VCaP (cell line): ENCODE measurements around the gene SERPINI1.

Source experiments
- H3K27ac ChIP-seq: fragments of 450-650 bp; 2 replicates; pipeline ENCODE4 v1.5.1; 2017
- TF ChIP-seq, protein P1 (sequence below): fragments of 450-650 bp; conservative IDR thresholded peaks from 2 replicates; pipeline ENCODE4 v1.5.1; 2017; ENCODE audit warnings: mild to moderate bottlenecking, moderate library complexity

The SERPINI1 gene

GRCh38 chr3:167728176-167728575 is 7.3 kb upstream of the SERPINI1 start:
- no peak overlapping the region for H3K27ac ChIP-seq
- TF ChIP-seq, protein P1, sequence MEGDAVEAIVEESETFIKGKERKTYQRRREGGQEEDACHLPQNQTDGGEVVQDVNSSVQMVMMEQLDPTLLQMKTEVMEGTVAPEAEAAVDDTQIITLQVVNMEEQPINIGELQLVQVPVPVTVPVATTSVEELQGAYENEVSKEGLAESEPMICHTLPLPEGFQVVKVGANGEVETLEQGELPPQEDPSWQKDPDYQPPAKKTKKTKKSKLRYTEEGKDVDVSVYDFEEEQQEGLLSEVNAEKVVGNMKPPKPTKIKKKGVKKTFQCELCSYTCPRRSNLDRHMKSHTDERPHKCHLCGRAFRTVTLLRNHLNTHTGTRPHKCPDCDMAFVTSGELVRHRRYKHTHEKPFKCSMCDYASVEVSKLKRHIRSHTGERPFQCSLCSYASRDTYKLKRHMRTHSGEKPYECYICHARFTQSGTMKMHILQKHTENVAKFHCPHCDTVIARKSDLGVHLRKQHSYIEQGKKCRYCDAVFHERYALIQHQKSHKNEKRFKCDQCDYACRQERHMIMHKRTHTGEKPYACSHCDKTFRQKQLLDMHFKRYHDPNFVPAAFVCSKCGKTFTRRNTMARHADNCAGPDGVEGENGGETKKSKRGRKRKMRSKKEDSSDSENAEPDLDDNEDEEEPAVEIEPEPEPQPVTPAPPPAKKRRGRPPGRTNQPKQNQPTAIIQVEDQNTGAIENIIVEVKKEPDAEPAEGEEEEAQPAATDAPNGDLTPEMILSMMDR: no peak

- H3K27ac ChIP-seq: no peak overlapping the region
- TF ChIP-seq, protein P1: no peak
Measured at GRCh38 chr3:167728632-167729323, 6.7 kb upstream of the SERPINI1 start.

GRCh38 chr3:167729591-167729990 is 5.9 kb upstream of the SERPINI1 start:
- H3K27ac ChIP-seq: no peak overlapping the region
- TF ChIP-seq, protein P1: no peak

DNA sequence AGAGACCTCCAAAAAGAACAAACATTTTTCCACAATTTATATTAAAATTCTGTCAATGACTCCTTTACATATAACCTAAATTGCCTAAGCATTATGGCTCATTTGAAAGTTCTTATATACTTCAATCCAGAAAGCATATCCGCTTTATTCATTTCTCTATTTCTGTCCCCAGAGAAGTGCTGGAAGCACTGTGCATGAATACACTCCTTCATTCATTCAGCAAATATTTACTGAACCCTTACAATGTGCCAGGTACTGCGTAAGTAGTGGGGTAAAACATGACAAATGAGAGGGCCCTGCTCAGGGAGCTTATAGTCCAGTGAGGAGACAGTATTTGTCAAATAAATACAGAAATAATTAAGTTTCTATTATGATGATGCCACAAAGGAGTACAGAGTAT is 4.1 kb upstream of the SERPINI1 start:
- no peak overlapping the region for H3K27ac ChIP-seq
- TF ChIP-seq, protein P1: no peak

DNA sequence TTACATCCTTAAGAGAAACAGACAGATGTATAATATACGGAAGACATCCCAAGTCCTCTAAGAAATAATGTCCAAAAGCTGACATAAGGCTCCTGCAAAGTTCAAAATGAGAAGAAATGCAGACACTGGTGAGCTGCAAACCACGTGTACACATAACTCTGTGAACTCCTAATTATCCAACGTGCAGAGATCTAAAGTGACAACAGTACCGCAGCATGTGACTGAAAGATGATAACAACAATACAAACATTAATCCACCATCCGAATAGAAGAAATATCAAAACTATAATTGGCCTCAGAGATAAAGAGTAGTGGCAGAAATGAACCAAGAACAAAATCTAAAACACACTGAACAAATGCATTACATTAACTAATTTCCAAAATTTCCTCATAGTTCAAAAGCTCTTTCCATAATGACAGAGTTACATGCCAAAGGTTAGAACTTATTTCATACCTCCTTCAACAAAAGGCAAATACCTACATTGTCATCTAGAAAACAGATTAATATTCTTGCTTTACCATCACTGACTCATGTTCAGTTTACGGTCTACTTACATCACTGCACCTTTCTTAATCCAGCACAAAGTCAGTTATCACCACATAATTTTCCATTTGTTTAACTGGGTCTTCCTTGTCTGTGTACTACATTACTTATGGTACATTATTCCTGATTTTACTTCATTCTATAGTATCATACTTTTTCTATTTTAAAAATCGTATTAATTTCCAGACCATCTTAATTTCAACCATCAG is 3.0 kb upstream of the SERPINI1 start:
- TF ChIP-seq, protein P1: no peak
- H3K27ac ChIP-seq: no peak overlapping the region

DNA sequence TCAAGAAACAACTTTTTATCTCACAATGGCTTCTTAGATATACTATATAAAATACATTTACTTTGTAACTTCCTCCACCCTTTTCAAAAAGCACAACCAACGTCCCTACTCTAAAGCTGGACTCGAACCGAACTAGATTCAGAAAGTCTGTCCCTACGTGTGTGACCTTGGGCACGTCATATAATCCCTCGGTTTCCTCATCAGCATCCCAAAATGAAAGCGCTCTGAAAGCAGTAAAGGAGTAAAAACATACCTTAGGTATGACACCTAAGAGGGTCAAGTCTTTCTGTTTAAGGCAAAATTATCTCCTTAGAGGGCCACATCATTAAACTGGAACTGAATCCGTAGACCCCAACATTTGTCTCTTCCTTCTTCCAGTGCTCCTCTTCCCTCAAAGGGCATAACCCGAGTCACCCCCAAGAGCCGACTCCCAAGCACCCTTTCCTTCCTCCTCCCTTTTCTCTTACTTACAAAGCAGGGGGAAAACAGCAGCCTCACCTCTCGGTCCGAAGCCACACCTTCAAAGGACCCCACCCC is 1.5 kb upstream of the SERPINI1 start:
- TF ChIP-seq, protein P1: no peak

DNA sequence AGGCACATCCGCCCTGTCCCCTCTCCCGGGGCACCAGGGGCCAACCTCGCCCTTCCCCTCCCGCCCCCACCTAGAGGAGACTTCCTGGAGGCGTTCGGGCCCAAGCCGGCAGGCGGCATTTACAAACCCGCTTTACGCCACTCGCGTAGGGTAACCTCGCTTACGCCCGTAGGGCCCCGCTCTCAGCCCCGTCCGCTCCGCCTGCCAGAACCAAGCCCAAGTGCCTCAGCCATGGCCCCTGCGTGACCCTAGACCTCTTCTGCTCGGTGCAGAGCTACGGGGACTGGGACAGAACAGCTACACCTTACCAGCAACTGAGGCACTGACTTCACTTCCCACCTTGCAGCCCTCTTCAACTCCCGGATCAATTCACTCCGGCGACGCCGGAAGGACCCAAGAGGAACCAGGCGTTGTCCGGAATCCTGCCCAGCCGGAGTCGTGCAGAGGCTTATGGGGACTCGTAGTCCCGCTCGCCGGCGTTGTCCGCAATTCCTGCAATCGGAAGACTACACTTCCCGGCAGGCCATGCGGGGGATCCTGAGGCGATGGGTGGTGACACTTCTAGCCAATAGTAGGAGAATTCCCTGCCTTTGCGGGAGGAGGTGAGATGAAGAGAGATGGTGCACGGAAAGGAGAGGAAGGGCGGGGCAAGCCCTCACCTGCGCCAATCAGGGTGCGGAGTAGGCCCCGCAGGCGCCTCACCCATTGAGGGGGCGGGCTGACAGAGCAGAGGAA is 856 bp upstream of the SERPINI1 start, which contains the start of gene PDCD10:
Gene PDCD10, minus strand, starts transcription at position 395 of the 735 bp plus-strand sequence. CDS start 14,735 bp downstream, outside the sequence.
- H3K27ac ChIP-seq: peak within 1 kb of the TSS; percentile 84
- TF ChIP-seq, protein P1: no peak

More for the DNA sequence above, 1.5 kb upstream of the SERPINI1 start:
- peak overlapping the region; percentile 84 for H3K27ac ChIP-seq
